Thymus (tissue), 11 donors: ENCODE data around the gene UGT1A8. TPM values are rescaled to one million over a fixed set of nuclear protein-coding genes. Genes with fewer than 3 reads are reported as not detected.
"Not testable (repeated sequence)": the region's sequence is repeated elsewhere in the genome, so short reads cannot be mapped to it uniquely, and the experiment has no call there.

Source experiments
- DNase-seq, 9 donors: peaks; one replicate each; pipeline ENCODE4 v3.0.0-alpha.2; 2013; ENCODE audit warnings: low spot score in 9 of 9, low read depth in 6 of 9, missing footprints in 1 of 9
- H3K27ac ChIP-seq, 2 donors: one replicate each; pipeline ENCODE4 v1.5.1; 2013; ENCODE audit warnings: control low read depth in 1 of 2, low read depth in 1 of 2, low read length in 1 of 2, mild to moderate bottlenecking in 1 of 2, moderate library complexity in 1 of 2
- H3K27me3 ChIP-seq, 2 donors: one replicate each; pipeline ENCODE4 v1.5.1; 2013; ENCODE audit warnings: low read length in 1 of 2; ENCODE audit not compliant: control insufficient read depth in 2 of 2, insufficient read depth in 1 of 2
- H3K36me3 ChIP-seq, 2 donors: one replicate each; pipeline ENCODE4 v1.5.1; 2013; ENCODE audit warnings: low read length in 1 of 2, mild to moderate bottlenecking in 1 of 2, moderate library complexity in 1 of 2; ENCODE audit not compliant: control insufficient read depth in 2 of 2, insufficient read depth in 2 of 2
- H3K4me1 ChIP-seq, 2 donors: one replicate each; pipeline ENCODE4 v1.5.1; 2013; ENCODE audit warnings: low read length in 2 of 2; ENCODE audit not compliant: control insufficient read depth in 2 of 2, insufficient read depth in 2 of 2
- H3K4me3 ChIP-seq, 2 donors: one replicate each; pipeline ENCODE4 v1.5.1; 2013; ENCODE audit warnings: low read length in 2 of 2, control low read depth in 1 of 2, mild to moderate bottlenecking in 1 of 2
- H3K9me3 ChIP-seq, 2 donors: one replicate each; pipeline ENCODE4 v1.5.1; 2013; ENCODE audit warnings: low read length in 1 of 2, mild to moderate bottlenecking in 1 of 2; ENCODE audit not compliant: control insufficient read depth in 2 of 2, insufficient read depth in 1 of 2
- WGBS: extraction: QIAGEN DNeasy Blood & Tissue Kit; methylation state at CpG from one replicate; pipeline ENCODE4 v1.1.7; 2013; 5-methylcytosine and 5-hydroxymethylcytosine counted together
- polyA plus RNA-seq: library from polyadenylated mRNA; stranded (reverse); fragments of 200-250 nt; gene quantifications from one replicate; pipeline ENCODE4 v1.2.3, GENCODE V29; 2013
- total RNA-seq: library from RNA; stranded (reverse); fragments of 120-200 nt; gene quantifications from one replicate; pipeline ENCODE4 v1.2.4, GENCODE V29; 2013
- donor health status: healthy.

The UGT1A8 gene
- total and polyA plus RNA-seq, 2 donors: 0.24 to 2.6 TPM

- no peak overlapping the region for H3K27ac ChIP-seq
These were observed 82.7 kb downstream of the UGT1A8 start for GRCh38 chr2:233700028-233700635.

DNA sequence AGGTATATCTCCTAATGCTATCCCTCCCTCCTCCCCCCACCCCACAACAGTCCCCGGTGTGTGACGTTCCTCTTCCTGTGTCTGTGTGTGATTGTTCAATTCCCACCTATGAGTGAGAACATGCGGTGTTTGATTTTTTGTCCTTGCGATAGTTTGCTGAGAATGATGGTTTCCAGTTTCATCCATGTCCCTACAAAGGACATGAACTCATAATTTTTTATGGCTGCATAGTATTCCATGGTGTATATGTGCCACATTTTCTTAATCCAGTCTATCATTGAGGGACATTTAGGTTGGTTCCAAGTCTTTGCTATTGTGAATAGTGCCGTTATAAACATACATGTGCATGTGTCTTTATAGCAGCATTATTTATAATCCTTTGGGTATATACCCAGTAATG lies 83.4 kb downstream of the UGT1A8 start:
- H3K36me3 ChIP-seq, DNase-seq, H3K4me3 ChIP-seq, H3K4me1 ChIP-seq, H3K27me3 ChIP-seq, H3K27ac ChIP-seq, H3K9me3 ChIP-seq: not testable (repeated sequence)
- 97% methylated on average over 5 of the region's 5 CpGs for WGBS

More at GRCh38 chr2:233700028-233700635, 82.7 kb downstream of the UGT1A8 start:
- DNase-seq: no peak
- no peaks in the 10 kb centered on the region for H3K9me3 ChIP-seq
- no peaks in the 10 kb centered on the region for H3K27me3 ChIP-seq
- H3K36me3 ChIP-seq: no peaks in the 10 kb centered on the region
- H3K4me3 ChIP-seq: no peak overlapping the region
- 46% methylated on average over 1 of the region's 1 CpG for WGBS
- no peaks in the 10 kb centered on the region for H3K4me1 ChIP-seq

DNA sequence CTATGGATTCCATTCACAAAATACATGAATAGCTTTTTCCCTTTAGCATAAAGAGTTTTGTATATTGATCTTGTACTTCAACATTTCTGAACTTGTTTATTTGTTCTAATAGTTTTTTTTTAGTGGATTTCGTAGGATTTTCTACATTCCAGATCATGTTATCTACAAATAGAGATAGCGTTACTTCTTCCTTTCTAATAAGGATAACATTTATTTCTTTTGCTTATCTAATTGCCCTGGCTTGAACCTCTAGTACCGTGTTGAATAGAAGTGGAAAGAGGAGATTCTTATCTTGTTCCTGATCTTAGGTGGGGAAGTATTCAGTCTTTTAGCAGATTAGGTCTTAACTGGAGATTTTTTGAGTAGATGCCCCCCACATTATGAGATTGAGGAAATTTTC lies 84.8 kb downstream of the UGT1A8 start:
- H3K9me3 ChIP-seq: no peaks in the 10 kb centered on the region
- no peaks in the 10 kb centered on the region for H3K4me1 ChIP-seq
- WGBS: 77% methylated on average over 3 of the region's 3 CpGs
- no peak for DNase-seq
- H3K27ac ChIP-seq: no peak overlapping the region
- no peaks in the 10 kb centered on the region for H3K36me3 ChIP-seq
- H3K4me3 ChIP-seq: no peak overlapping the region
- H3K27me3 ChIP-seq: no peaks in the 10 kb centered on the region

- H3K4me1 ChIP-seq: peaks cover 0 to under 1% of the 10 kb centered on the region in 2 donors
- no peak overlapping the region for H3K27ac ChIP-seq
- no peak overlapping the region for H3K4me3 ChIP-seq
- DNase-seq: no peak
- no peaks in the 10 kb centered on the region for H3K36me3 ChIP-seq
- WGBS: 71% methylated on average over 4 of the region's 4 CpGs
- H3K27me3 ChIP-seq: no peaks in the 10 kb centered on the region
- no peaks in the 10 kb centered on the region for H3K9me3 ChIP-seq
These were observed 88.6 kb downstream of the UGT1A8 start for GRCh38 chr2:233705911-233706506.

DNA sequence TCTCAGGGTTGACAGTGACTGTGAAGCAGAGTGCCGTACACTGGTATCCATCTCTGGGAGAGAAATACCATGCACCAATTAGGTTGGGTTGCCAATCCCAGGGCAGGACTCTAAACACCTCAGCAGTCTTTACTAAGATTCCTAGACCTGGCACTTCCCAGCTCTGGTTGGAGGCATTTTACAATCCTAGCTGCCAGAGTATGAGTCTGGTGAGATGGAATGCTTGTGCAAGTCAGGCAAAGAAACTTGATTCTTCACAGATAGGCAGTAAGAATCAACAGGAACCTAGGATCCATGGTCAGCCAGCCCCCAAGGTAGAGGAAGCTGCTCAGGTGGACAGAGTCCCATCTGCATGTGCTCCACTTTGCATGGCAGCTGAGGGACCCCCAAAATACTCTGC lies 89.3 kb downstream of the UGT1A8 start:
- Histone ChIP-seq H3K27ac (no peak overlapping the region), H3K36me3 (no peaks in the 10 kb centered on the region), H3K4me3 (no peak overlapping the region), H3K4me1 (peaks cover 0 to 8% of the 10 kb centered on the region in 2 donors), H3K27me3 (no peaks in the 10 kb centered on the region), H3K9me3 (no peaks in the 10 kb centered on the region)
- 0% methylated on average over 1 of the region's 1 CpG for WGBS
- no peak for DNase-seq

GRCh38 chr2:233707940-233708644 lies 90.7 kb downstream of the UGT1A8 start:
- Histone ChIP-seq H3K27ac (no peak overlapping the region), H3K9me3 (no peaks in the 10 kb centered on the region), H3K36me3 (no peaks in the 10 kb centered on the region), H3K27me3 (no peaks in the 10 kb centered on the region), H3K4me3 (no peak overlapping the region), H3K4me1 (peaks cover 0 to 18% of the 10 kb centered on the region in 2 donors)
- no peak for DNase-seq
- 94% methylated on average over 10 of the region's 10 CpGs for WGBS

DNA sequence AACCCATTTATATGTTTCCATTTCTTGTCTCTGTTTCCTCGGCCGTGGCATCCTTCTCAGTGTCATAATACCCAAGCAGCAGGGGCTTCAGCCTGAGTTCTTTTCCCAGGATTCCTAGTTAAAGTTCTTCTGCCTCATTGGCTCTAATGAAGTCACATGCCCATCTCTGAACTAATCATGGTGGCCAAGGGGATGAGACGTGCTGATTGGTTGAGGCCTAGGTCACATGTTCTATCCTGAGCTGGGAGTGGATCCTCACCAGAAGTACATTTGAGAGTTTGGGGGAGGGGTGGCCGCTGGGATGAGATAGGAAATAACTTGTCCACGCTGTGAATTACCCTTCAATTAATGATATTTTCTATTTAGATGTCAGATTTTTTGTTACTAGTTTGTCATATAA lies 91.5 kb downstream of the UGT1A8 start:
- Histone ChIP-seq H3K27ac (no peak overlapping the region), H3K4me1 (peaks cover 0 to 22% of the 10 kb centered on the region in 2 donors), H3K4me3 (no peak overlapping the region), H3K36me3 (no peaks in the 10 kb centered on the region), H3K27me3 (no peaks in the 10 kb centered on the region), H3K9me3 (no peaks in the 10 kb centered on the region)
- WGBS: 96% methylated on average over 5 of the region's 5 CpGs
- DNase-seq: no peak

DNA sequence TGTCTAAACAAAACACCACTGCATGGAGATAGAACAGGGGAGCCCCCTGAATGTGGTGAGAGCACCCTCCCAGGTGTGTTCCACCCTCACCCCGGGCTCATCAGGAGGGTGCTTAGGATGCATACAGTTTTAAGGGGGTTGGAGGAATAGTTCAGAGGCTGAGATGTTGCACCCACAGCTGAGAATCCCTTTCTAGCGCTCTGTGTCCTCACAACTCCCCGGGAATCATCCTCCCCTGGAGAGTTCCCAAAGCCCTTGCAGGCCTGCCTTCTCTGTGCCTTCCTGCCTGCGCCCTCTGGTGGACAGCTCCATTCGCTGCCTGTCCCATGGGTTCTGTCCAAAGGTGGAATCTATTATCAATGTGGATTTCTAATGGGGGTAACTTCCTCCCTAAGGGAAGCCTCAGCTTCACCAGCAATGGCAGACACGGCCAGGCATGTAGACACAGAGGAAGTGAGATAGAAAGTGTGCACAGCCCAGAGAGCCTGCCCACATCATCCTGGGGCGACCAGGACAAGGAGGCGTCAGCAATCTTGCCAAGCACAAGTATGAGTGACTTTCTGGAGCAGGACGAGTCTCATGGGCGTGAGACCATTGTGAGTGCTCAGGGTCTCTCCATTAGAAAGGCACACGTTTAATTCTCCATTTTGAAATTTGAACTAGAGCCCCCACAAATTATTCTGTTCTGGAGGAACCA lies 94.0 kb downstream of the UGT1A8 start:
- no peaks in the 10 kb centered on the region for H3K36me3 ChIP-seq
- no peak overlapping the region for H3K4me3 ChIP-seq
- 46% methylated on average over 11 of the region's 11 CpGs for WGBS
- H3K27ac ChIP-seq: no peak overlapping the region
- peak in 8 of 9 donors; percentile 29 to 74 (median 55) for DNase-seq
- no peaks in the 10 kb centered on the region for H3K27me3 ChIP-seq
- H3K9me3 ChIP-seq: no peaks in the 10 kb centered on the region
- peaks cover 0 to 22% of the 10 kb centered on the region in 2 donors for H3K4me1 ChIP-seq
